ENCODE data around the gene MTG1. TPM values are rescaled to one million over a fixed set of nuclear protein-coding genes. Genes with fewer than 3 reads are reported as not detected.

MTG1 gene
- total RNA-seq, 1 donor from 2014 or later = 44.0 TPM

DNA sequence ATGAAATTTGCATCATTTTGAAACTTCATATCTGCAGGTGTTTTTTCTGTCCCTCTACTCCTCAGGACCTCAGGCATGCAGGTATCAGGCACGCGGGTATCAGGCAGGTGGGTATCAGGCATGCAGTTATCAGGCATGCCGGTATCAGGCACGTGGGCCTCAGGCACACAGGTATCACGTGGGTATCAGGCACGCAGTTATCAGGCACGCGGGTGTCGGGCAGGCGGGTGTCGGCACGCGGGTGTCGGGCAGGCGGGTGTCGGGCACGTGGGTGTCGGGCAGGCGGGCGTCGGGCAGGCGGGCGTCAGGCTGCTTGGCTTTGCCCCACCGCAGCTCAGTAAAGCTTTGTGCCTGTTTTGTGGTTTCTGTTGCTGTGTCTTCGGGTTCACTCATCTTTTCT is 21.8 kb downstream of the MTG1 start:
- H3K4me3 ChIP-seq (ENCODE audit: insufficient read depth, low read depth, low read length) = no peak overlapping the region
- Mint-ChIP-seq H3K9me3 (ENCODE audit: unreplicated experiment) (peaks cover 19% of the 10 kb centered on the region), H3K36me3 (ENCODE audit: low read depth, unreplicated experiment) (peaks cover 43% of the 10 kb centered on the region), H3K4me3 (ENCODE audit: unreplicated experiment) (no peak overlapping the region), H3K27me3 (ENCODE audit: low read depth, unreplicated experiment) (no peaks in the 10 kb centered on the region), H3K27ac (ENCODE audit: unreplicated experiment) (no peak overlapping the region), H3K4me1 (ENCODE audit: low read depth, unreplicated experiment) (no peaks in the 10 kb centered on the region)
- no peak overlapping the region for H3K27ac ChIP-seq (ENCODE audit: low read depth, low read length)
- no peaks in the 10 kb centered on the region for H3K27me3 ChIP-seq (ENCODE audit: insufficient read depth, low read length)
- no peaks in the 10 kb centered on the region for H3K9me3 ChIP-seq (ENCODE audit: insufficient read depth, low read depth, low read length)
- no peak for TF ChIP-seq EZH2 (IDR thresholded peaks at IDR 0.05; ENCODE audit: insufficient read depth, low read length)
- TF ChIP-seq, protein P1, sequence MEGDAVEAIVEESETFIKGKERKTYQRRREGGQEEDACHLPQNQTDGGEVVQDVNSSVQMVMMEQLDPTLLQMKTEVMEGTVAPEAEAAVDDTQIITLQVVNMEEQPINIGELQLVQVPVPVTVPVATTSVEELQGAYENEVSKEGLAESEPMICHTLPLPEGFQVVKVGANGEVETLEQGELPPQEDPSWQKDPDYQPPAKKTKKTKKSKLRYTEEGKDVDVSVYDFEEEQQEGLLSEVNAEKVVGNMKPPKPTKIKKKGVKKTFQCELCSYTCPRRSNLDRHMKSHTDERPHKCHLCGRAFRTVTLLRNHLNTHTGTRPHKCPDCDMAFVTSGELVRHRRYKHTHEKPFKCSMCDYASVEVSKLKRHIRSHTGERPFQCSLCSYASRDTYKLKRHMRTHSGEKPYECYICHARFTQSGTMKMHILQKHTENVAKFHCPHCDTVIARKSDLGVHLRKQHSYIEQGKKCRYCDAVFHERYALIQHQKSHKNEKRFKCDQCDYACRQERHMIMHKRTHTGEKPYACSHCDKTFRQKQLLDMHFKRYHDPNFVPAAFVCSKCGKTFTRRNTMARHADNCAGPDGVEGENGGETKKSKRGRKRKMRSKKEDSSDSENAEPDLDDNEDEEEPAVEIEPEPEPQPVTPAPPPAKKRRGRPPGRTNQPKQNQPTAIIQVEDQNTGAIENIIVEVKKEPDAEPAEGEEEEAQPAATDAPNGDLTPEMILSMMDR (IDR thresholded peaks at IDR 0.05; ENCODE audit: insufficient read depth, low read depth, low read length) = no peak
- no peak overlapping the region for H3K9ac ChIP-seq (ENCODE audit: low read length)
- FAIRE-seq (no peak), DNase-seq (ENCODE audit: low read depth) (no peak)
- H2AFZ ChIP-seq (ENCODE audit: low read depth, low read length) = no peak overlapping the region
- H3K79me2 ChIP-seq (ENCODE audit: insufficient read depth, low read length) = peaks cover 34% of the 10 kb centered on the region
- peaks cover 46% of the 10 kb centered on the region for H4K20me1 ChIP-seq (ENCODE audit: insufficient read depth, low read length)
- no peaks in the 10 kb centered on the region for H3K4me1 ChIP-seq (ENCODE audit: insufficient read depth, low read length)
- H3K4me2 ChIP-seq (ENCODE audit: low read length) = no peak overlapping the region
- H3K36me3 ChIP-seq (ENCODE audit: insufficient read depth, low read length) = peaks cover 17% of the 10 kb centered on the region

DNA sequence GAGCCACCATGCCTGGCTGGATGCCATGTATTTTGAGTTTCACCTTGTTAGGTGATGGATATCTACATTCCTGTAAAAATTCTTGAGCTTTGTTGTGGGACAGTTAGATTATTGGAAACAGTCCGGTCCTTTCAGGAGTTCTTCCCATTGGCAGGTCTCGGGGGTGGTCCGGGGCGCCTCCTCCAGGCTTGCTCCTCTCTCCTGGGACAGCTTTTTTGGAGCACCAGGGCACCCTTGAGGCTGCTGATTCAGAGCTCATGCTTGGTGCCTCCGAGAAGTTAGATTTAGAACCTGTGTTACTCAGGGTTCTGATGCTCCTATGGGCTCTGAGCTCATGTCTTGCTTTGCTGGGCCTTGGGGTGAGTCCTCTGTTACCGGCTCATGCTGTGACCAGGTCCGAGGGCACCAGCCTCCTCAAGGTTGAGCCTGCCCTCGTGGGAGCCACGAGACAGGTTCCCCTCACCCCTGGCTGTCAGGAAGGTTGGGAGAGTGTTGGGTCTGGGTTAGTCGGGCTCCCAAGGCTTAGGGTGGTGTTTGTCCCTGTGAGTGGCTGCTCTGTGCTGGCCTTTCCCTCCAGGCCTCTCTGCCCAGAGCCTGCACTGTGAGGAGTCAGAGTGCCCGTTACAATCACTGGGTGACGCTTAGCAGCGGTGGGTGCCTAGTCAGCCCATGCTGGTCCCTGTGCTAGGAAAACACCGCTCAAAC is 24.5 kb downstream of the MTG1 start:
- H3K27me3 ChIP-seq (ENCODE audit: insufficient read depth, low read length) = no peaks in the 10 kb centered on the region
- no peaks in the 10 kb centered on the region for H3K9me3 ChIP-seq (ENCODE audit: insufficient read depth, low read depth, low read length)
- DNase-seq (ENCODE audit: low read depth) (no peak), FAIRE-seq (no peak)
- H3K9me3 Mint-ChIP-seq (ENCODE audit: unreplicated experiment) = peaks cover 8% of the 10 kb centered on the region
- H3K27ac Mint-ChIP-seq (ENCODE audit: unreplicated experiment) = no peak overlapping the region
- no peaks in the 10 kb centered on the region for H3K4me1 Mint-ChIP-seq (ENCODE audit: low read depth, unreplicated experiment)
- peaks cover 11% of the 10 kb centered on the region for H3K79me2 ChIP-seq (ENCODE audit: insufficient read depth, low read length)
- no peak overlapping the region for H3K4me3 ChIP-seq (ENCODE audit: insufficient read depth, low read depth, low read length)
- H3K4me1 ChIP-seq (ENCODE audit: insufficient read depth, low read length) = no peaks in the 10 kb centered on the region
- H3K4me2 ChIP-seq (ENCODE audit: low read length) = no peak overlapping the region
- peaks cover 53% of the 10 kb centered on the region for H4K20me1 ChIP-seq (ENCODE audit: insufficient read depth, low read length)
- no peak overlapping the region for H3K27ac ChIP-seq (ENCODE audit: low read depth, low read length)
- H3K27me3 Mint-ChIP-seq (ENCODE audit: low read depth, unreplicated experiment) = no peaks in the 10 kb centered on the region
- peaks cover 26% of the 10 kb centered on the region for H3K36me3 Mint-ChIP-seq (ENCODE audit: low read depth, unreplicated experiment)
- no peak overlapping the region for H2AFZ ChIP-seq (ENCODE audit: low read depth, low read length)
- no peak overlapping the region for H3K4me3 Mint-ChIP-seq (ENCODE audit: unreplicated experiment)
- no peak overlapping the region for H3K9ac ChIP-seq (ENCODE audit: low read length)
- H3K36me3 ChIP-seq (ENCODE audit: insufficient read depth, low read length) = peaks cover 8% of the 10 kb centered on the region
- TF ChIP-seq, protein P1 (IDR thresholded peaks at IDR 0.05; ENCODE audit: insufficient read depth, low read depth, low read length) = no peak

DNA sequence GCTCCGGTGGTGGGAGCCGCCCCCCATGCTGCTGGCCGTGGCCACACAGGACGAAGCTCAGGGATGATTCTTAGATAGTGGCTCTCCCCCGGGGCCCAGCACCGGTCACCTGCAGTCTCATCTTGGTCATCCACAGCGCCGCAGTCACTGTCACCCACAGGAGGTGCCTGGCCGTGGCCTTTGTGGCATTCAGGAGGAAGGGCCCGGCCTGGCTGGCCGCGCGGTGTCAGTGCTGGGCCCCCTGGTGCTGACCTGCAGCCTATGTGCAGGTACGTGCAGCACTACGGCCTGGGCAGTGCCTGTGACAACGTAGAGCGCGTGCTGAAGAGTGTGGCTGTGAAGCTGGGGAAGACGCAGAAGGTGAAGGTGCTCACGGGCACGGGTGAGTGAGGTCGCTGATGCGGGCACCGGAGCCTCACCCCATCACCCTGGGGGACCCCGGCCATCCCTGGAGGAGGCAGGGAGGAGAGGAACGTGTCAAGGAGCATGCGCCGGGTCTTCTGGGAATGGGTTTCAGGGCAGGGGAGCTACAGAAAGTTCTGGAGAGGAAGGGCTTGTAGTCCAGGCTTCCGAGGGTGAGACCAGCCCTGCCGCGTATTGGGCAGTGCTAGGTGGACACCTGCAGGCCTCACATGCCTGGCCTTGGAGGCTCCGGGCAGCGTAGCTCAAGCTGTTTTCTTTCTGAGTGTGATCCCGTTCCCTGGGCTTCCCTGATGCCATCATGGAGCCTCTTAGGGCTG is 25.4 kb downstream of the MTG1 start:
- H3K4me3 Mint-ChIP-seq (ENCODE audit: unreplicated experiment) = no peak overlapping the region
- peaks cover 24% of the 10 kb centered on the region for H3K36me3 Mint-ChIP-seq (ENCODE audit: low read depth, unreplicated experiment)
- Histone ChIP-seq H3K9me3 (ENCODE audit: insufficient read depth, low read depth, low read length) (no peaks in the 10 kb centered on the region), H3K36me3 (ENCODE audit: insufficient read depth, low read length) (peaks cover 8% of the 10 kb centered on the region), H3K79me2 (ENCODE audit: insufficient read depth, low read length) (peaks cover 9% of the 10 kb centered on the region), H2AFZ (ENCODE audit: low read depth, low read length) (no peak overlapping the region), H3K4me1 (ENCODE audit: insufficient read depth, low read length) (no peaks in the 10 kb centered on the region), H3K4me3 (ENCODE audit: insufficient read depth, low read depth, low read length) (no peak overlapping the region), H3K27me3 (ENCODE audit: insufficient read depth, low read length) (no peaks in the 10 kb centered on the region), H3K4me2 (ENCODE audit: low read length) (no peak overlapping the region), H3K9ac (ENCODE audit: low read length) (no peak overlapping the region), H4K20me1 (ENCODE audit: insufficient read depth, low read length) (peaks cover 53% of the 10 kb centered on the region), H3K27ac (ENCODE audit: low read depth, low read length) (no peak overlapping the region)
- H3K27ac Mint-ChIP-seq (ENCODE audit: unreplicated experiment) = no peak overlapping the region
- H3K27me3 Mint-ChIP-seq (ENCODE audit: low read depth, unreplicated experiment) = no peaks in the 10 kb centered on the region
- TF ChIP-seq EZH2 (IDR thresholded peaks at IDR 0.05; ENCODE audit: insufficient read depth, low read length) = no peak
- TF ChIP-seq, protein P1 (IDR thresholded peaks at IDR 0.05; ENCODE audit: insufficient read depth, low read depth, low read length) = no peak
- no peak for FAIRE-seq
- no peaks in the 10 kb centered on the region for H3K4me1 Mint-ChIP-seq (ENCODE audit: low read depth, unreplicated experiment)
- no peak for DNase-seq (ENCODE audit: low read depth)
- peaks cover 7% of the 10 kb centered on the region for H3K9me3 Mint-ChIP-seq (ENCODE audit: unreplicated experiment)

All from astrocyte (in vitro differentiated cells and primary cell).